HG03460 (cell line): ENCODE results near the gene PSMD13.
"Not testable (repeated sequence)": the region's sequence is repeated elsewhere in the genome, so short reads cannot be mapped to it uniquely, and the experiment has no call there.

Experiments
- ATAC-seq: cut with Tn5 transposase; IDR thresholded peaks from one replicate; pipeline ENCODE4 v1.9.1; 2021; ENCODE audit not compliant: unreplicated experiment

The PSMD13 gene

DNA sequence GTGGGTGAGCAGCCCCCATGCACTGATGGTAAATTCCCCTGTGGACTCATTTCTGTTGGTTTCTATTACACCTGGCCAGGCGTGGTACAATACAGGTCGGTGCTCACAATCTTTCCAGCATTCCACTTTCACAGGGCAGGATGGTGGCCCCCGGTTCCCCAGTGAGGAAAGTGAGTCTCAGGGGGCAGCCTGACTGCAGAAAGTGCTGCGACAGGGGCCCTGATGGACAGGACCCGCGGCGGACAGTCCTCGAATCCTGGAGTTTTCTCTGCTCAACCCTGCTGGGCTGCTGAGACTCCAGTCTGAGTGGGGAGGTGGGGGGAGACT is 49.1 kb downstream of the PSMD13 start:
- no peak for ATAC-seq

DNA sequence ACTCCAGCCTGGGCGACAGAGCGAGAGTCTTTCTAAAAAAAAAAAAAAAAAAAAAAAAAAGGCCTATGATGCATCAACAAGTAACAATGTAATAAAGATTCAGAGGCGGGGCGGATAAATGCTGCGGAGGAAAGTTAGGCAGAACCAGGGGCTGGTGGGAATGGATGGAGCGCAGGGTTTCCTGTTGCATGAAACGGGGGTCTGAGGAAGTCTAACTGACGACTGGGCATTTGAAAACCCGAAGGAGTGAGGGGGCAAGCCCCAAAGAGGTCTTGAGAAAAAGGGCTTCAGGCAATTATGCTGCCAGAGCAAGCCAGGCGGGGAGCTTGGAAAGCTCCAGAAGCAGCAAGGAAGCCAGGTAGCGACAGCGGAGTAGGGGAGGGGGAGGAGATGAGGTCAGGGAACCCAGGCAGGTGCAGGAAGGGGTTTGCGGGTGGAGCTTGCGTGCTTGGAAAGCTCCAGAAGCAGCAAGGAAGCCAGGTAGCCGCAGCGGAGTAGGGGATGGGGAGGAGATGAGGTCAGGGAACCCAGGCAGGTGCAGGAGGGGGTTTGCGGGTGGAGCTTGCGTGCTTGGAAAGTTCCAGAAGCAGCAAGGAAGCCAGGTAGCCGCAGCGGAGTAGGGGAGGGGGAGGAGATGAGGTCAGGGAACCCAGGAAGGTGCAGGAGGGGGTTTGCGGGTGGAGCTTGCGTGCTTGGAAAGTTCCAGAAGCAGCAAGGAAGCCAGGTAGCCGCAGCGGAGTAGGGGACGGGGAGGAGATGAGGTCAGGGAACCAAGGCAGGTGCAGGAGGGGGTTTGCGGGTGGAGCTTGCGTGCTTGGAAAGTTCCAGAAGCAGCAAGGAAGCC is 50.4 kb downstream of the PSMD13 start:
- not testable (repeated sequence) for ATAC-seq

DNA sequence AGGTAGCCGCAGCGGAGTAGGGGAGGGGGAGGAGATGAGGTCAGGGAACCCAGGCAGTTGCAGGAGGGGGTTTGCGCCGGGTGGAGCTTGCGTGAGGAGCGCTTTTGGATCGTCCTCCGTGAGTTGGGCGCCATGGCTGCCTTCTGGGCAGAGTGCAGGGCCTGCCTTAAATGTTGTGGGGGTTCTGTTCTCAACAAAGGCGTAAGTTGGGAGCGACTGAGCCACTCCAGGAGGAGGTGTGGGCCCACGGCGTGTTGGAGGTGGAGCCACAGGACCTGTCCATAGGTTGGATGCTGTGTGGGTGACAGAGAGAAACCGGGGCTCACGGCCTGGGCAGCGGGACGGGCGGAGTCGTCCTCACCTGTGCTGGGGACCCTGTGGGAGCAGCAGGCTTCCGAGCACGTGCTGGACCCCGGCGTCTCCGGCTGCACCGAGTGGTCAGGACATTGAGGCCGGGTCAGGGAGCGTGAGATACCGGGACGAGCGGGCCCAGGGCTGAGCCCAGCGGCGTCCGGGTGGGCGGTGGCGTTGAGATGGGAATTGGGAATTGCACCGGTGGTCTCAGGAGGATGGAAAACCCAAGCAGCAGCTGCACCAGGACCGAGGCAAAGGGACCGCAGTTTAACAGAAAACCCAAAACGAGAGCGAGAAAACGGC is 51.2 kb downstream of the PSMD13 start:
- ATAC-seq: no peak

DNA sequence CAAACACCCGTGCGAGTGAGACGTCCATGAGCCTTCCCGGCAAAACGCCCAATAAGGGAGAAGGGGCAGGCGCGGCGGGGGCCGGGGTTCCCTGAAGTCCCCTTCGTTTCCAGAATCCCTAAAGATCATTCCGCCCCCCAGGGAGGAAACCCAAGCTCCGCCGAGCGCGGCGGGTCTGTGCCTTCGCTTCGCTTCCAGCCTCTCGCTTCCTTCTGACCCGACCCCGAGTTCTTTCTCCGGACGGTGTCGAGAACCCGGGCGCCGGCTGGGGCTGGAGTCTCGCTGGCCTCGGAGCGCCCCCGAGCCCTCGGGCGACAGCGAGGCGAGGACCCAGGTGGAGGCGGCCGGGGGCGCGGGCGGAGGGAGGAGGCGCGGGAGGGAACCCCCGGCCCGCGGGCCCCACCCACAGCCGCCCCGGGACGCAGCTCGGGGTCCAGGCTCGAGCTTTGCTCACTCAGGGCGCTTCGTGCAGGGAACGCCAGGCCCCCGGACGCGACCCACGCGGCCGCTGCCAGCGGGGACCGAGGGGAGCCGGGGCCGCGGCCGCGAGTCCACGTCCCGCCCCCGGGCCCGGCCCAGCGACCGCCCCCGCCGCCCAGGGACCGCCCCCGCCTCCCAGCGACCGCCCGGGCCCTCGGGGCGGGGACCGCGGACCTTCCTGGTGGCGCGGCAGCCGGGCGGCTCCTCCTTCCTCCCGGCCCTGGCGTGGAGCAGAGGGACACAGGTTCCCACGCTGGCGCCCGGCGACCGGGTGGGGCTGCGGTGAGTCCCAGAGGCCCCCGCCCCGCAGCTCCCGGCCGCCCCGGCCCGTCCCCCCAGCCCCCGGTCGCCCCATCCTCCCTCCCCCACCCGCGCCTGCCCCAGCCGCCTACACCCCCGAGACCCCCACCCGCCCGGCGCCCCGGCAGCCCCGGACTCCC is 52.0 kb downstream of the PSMD13 start, which contains the start of gene PGGHG:
PGGHG (plus strand) TSS at position 649 of the 920 bp plus-strand sequence. CDS start 691 bp downstream, outside the sequence.
- peak; percentile 77 for ATAC-seq

DNA sequence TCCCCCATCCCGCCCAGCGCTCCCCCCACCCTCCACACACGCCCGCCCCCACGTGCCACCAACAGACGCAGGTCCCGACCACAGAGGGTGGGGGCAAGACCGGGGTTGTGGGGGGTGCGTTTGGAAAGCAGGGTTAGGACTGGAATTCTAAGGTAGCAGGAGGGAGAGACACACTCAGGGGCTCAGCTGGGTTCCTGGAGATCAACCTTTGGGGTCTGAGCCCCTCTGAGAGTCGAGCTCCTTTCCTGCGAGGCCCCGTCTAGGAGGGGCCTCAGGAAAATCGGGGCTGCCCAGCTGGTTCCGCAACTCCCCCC is 52.6 kb downstream of the PSMD13 start:
- ATAC-seq: no peak

DNA sequence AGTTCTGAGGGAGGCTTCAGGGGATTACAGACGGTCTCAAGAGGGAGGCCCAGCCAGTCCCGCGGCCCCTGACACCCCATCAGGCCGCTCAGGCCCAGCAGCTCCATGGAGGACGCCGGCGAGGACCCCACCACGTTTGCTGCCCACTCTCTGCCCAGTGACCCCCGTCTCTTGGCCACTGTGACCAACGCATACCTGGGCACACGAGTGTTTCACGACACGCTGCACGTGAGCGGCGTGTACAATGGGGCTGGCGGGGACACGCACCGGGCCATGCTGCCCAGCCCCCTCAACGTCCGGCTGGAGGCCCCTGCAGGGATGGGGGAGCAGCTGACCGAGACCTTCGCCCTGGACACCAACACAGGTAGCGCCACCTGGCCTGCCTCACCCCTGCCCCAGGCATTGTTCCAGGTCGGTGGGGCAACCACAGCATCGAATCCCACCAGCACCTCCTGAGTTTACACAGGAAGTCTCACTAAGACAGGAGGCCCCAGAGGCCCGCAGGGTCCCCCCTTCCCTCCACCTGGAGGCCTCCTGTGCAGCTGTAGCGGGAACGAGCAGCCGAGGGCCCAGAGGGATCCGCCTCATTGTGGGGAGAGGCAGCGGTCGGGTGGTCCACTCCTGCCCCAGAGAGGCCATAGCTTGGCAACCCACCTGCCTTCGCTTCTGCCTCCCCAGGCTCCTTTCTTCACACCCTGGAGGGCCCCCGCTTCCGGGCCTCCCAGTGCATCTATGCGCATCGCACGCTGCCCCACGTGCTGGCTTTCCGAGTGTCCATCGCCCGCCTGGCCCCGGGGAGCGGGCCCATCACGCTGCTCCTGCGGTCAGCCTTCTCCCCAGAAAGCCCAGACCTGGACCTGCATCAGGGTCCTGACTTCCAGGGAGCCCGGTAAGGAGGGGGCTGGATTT is 53.2 kb downstream of the PSMD13 start:
- ATAC-seq: no peak

DNA sequence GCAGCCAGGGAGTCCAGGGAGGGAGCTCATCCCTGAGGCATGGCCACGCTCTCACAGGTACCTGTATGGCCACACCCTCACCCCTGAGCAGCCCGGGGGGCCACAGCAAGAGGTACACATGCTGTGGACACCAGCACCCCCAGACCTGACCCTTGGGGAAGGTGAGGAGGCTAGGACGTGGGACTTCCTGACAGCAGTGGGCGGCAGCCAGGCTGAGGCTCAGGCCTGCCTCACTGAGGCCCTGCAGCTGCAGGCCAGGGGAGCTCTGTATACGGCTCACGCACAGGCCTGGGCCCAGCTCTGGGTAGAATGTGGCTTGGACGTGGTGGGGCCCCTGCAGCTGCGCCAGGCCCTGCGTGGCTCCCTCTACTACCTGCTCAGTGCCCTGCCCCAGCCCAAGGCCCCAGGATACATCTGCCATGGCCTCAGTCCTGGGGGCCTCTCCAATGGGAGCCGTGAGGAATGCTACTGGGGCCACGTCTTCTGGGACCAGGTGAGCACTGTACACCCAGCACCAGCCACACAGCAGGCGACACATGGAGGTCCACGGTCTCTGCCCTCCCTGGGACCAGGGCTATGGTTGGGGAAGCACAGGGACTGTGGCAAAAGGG is 54.0 kb downstream of the PSMD13 start:
- no peak for ATAC-seq

DNA sequence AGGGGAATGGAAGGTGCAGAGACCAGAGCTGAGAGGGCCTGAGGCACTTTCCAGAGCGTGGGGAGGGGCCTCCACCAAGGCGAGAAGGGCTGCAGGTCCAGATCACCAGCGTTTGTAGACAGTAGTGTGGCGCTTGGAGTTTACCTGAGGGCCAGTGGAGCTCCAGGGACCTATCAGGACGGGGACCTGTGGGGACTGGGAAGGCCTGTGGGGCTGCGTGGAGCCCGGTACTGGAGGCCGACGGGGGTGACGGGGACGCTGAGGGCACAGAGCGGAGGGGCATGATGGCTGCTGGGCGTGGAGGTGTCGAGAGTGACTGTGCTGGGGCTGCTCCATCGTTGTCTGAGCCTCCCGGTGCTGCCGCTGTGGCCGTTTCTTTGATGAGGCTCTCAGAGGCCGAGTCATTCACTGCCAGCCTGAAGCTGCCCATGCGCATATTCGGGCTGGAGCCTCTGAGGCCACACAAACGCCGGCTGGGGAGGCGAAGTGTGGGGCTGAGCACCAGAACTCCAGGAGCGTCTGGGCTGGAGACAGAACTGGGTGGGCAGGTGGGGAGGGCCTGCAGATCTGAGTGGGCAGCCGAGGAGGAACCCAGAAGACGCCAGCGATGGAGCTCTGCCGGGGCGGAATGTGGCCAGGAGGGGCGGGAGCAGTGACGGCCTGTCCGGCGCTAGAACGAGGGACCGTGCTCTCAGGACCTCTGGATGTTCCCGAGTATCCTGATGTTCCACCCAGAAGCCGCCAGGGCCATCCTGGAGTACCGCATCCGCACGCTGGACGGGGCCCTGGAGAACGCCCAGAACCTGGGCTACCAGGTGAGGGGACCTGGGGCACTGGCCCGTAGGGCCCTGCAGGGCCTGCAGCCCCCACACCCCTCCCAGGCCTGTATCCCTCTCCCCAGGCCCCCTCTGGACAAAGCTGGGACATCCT is 54.8 kb downstream of the PSMD13 start:
- no peak for ATAC-seq

DNA sequence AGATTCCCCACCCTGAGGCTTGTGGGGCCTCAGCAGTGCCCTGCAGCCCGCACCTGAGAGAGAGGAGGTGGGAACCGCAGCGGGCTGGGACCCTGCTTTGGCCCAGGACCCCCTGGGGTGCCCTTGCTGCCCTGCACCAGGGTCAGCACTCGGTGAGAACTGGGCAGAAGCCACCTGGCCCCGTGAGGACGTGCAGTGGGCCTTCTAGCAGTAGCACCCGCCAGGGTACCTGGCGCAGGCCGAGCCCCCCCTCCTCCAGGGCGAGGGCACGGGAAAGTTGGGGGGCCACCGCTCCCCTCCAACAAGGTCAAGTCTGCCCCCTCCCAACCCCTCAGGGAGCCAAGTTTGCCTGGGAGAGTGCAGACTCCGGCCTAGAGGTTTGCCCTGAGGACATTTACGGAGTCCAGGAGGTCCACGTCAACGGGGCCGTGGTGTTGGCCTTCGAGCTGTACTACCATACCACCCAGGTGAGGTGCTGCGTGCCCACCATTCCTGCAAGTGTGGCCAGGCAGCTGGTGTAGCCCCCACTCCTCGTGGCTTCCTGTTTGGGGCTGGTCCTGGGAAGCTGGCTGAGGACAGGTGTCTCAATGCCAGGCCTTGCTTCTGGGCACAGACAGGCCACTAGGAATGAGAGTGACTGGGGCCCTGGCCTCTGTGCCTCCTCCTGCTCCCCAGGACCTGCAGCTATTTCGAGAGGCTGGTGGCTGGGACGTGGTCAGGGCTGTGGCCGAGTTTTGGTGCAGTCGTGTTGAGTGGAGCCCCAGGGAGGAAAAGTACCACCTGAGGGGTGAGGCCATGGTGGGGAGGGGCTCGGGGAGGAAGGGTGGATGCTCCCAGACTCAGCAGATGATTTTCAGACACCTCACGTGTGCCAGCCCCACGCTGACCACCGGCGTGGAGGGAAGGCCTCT is 55.7 kb downstream of the PSMD13 start:
- ATAC-seq: no peak

DNA sequence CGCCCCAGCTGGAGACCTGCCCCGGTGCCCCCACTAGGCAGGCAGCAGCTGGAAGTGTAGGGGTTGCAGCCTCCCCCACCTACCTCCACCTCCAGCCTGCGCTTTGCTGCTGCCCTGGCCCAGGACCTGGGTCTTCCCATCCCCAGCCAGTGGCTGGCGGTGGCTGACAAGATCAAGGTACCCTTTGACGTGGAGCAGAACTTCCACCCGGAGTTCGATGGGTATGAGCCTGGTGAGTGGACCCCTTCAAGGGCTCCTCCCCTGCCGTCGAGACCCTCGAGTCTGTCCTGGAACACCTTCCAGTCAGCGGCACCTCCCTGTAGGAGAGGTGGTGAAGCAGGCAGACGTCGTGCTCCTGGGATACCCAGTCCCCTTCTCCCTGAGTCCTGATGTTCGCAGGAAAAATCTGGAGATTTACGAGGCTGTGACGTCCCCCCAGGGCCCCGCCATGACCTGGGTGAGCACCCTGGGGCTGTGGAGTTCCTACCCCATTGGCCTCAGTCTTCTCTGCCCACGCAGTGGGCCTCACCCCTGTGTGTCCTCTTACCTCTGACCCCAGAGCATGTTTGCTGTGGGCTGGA is 56.6 kb downstream of the PSMD13 start:
- ATAC-seq: no peak

DNA sequence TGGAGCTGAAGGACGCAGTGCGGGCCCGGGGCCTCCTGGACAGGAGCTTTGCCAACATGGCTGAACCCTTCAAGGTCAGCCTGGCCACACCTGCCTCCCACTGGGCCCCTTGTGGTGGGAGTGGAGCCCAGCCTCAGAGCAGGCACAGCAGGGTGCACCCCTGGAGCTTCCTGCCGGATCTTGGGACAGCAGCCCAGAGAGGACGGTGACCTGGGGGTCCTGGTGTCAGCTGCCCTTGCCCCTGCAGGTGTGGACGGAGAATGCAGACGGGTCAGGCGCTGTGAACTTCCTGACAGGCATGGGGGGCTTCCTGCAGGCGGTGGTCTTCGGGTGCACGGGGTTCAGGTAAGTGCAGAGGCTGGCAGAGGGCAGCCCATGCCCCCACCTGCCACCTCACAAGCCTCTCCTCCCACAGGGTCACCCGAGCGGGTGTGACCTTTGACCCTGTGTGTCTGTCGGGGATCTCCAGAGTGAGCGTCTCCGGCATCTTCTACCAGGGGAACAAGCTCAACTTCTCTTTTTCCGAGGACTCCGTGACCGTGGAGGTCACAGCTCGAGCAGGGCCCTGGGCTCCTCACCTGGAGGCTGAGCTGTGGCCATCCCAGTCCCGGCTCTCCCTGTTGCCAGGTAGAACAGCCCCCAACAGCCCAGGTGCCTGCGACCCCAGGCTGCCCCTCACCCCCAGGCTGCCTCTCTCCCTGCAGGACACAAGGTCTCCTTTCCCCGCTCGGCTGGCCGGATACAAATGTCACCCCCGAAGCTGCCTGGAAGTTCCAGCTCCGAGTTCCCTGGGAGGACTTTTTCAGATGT is 57.3 kb downstream of the PSMD13 start:
- ATAC-seq: no peak

DNA sequence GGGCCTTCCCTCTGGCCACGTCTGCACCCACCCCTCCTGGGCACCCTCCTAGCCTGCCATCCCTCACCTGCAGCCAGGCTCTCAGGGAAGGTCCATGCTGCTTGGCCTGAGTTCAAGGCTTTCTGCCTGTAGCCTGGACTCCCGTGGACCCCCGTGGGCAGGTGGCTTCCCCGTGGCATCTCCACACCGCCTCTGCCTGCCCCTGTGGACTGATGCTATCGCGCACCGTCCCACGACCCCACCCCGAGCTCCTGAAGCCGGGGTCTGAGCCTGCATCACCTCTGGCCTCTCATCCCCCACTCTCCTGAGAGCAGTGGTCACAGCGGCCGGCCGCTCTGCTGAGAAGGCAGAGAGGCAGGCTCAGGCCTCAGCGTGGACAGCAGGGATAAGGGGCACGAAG is 58.0 kb downstream of the PSMD13 start:
- ATAC-seq: no peak

DNA sequence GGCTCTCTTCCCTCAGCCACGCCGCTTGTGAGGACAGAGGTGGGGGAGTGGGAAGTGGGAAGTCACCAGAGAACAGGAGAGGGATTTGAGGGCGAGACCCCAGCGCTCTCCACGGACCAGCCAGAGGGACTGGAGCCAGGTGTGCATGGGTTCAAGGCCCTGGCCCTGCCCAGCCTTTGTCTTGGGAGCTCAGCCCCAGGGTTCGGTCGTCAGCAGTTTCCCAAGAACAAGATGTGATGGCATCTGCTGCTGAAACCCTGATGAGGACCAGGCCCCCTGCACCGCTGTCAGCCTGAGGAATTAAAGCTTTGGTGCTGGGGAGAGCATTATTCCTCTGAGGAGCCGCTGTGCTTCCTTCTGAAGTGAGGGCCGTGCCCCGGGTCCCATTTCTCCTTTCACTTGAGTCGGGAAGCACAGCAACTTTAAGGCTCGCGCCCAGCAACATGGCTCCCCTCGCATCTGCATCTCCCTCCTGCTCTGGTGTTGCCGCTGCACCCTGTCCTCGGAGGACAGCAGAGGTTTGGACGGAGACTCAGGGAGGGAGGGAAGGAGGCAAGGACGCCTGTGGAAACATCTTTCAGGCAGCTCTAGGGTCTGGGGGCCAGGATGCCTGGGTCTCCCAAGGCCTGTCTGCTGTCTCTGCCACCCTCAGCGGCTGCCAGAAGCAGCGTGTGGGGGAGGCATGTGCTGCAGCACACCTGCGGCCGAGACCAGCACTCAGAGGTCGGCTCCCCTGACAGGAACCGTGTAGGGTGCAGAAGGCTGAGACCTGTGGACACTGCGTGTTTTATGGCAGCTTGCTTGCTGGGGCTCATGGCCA is 58.8 kb downstream of the PSMD13 start:
- ATAC-seq: no peak

DNA sequence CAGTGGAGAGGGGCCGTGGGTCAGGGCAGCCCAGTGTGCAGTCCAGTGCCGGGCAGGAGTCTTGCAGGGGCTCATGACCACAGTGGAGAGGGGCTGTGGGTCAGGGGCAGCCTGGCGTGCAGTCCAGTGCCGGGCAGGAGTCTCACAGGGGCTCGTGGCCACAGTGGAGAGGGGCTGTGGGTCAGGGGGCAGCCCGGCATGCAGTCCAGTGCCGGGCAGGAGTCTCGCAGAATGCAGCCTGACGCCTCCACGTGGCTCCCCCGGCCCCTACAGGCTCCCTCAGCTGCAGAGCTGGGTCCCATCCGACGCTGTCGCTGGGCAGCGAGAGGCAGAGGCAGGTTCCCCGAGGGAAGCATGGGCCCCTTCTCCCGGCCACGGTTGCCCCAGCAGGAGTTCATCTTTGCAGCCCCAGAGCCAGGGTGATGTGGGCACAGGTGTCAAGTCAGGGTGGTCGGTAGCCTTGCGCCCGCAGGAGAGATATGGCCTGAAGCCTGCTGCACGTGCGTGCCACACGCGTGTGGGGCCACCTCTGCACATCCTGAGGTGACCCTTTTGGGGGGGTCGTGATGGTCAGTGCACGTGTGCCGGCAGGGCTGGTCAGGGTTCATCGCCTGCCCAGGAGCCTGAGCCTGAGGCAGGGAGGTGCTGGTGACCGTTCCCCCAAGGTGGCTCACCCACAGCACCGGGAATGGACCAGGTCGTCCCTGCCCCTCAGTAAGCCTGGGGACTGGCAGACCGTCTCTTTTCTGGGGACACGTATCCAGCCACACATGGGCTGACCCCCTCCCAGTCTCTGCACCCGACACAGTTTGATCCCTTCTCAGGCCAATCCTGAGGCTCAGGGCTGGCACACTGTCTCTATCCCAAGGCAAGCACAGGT is 59.6 kb downstream of the PSMD13 start:
- ATAC-seq: no peak

DNA sequence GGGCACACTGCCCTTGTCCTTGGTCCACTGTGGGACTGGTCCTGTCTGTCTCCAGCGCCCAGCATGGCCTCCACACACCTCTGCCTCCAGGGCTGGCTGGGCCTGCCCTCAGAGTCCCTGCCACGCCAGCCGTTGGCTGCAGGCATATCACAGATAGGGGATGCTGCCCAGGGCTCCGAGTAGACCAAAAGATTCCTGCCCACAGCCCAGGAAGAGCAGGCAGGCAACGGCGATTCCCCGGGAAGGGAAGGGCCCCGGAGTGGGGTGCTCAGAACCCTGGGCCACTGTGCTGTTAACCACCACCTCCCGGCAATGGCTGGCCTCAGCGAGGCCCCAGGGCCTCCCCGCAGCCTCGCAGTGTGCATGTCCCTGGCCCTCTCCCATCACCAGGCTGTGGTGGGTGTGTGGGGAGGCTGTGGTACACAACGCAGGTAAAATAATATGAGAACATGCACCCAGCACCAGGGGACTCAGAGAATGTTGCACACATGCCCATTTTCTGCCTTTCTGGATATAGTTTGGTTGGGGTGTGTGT is 60.3 kb downstream of the PSMD13 start:
- no peak for ATAC-seq
